Glomerular visceral epithelial cell (primary cell): ENCODE measurements around the gene LRRC7.
"Not testable (repeated sequence)": the region's sequence is repeated elsewhere in the genome, so short reads cannot be mapped to it uniquely, and the experiment has no call there.

Source experiments
- DNase-seq: peaks from one replicate; pipeline ENCODE4 v3.0.0-alpha.2; 2016; ENCODE audit errors: extremely low spot score

LRRC7 gene

DNA sequence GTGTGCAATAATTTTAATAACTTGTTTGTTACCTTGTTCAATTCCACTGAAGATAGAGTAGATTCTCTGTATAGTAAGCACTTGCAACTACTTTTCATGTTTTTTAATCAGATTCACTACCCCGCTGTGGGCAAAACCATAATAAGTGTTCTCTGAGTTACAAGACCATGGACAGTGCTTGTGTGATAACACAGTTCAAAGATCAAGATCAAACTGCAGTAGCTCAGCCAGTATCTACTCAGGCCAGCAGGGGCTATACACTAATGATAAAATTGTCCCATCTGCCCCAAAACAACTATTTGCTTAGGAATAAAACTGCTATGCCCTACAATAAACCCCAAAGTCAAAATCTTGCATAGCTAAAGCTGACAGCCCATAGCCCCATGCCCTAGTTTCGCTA lies 129.6 kb downstream of the LRRC7 start:
- no peak for DNase-seq

DNA sequence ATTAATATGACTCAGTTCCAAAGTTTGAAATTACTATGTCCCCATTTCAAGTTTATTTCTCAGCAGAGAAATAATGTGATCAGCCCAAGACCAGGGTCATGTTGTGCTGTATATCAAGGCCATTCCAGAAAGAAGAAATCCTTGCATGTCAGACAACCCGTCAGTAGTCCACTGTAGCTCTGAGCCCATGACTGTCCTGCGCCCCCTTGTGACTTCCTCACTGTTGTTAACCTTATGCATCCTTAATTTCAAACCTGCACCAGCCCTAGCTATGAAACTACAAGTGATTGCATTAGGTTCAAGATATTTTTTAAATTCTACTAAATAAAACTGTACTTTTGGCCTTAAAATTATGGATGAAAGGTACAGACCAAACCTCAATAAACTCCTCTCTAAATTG lies 133.0 kb downstream of the LRRC7 start:
- DNase-seq = peak; percentile 11

DNA sequence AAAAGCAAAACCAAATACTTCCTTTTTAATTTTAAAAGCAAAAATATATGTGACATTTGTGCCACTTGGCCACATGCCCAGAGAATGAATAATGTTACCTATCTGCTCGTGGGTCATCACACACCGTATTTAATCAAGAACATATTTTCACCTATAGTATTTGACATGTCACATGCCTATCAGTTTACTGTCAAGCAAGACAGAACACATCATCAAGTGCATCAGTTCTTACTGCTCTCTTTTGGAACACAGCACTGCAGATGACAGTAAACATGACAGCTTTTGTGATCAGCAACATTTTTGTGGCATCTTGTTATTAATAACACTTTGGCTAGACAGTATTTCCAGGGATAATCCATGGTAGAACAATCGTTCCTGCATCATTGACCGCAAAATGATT lies 134.4 kb downstream of the LRRC7 start:
- DNase-seq = no peak

DNA sequence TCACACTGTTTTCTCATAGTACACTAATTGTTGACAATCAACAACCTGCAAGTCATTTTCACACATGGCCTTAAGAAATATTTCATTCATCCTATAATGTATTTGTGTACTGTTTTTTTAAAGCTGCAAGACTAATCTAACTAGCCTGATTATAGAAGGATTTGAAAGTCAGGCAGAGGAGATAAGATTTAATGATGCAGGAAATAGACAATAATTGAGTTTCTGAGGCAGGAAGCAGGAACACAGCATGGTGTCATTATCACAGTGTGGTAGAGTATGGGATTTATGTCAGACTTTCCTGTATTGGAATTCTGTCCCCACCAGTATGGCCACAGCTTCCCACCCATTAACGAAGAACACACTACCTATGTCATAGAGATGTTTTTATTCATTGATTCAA lies 138.8 kb downstream of the LRRC7 start:
- DNase-seq = no peak

- DNase-seq = no peak
Observed at GRCh38 chr1:69707103-69707502, 139.4 kb downstream of the LRRC7 start.

- DNase-seq = no peak
Observed at GRCh38 chr1:69710484-69711189, 142.9 kb downstream of the LRRC7 start.

- no peak for DNase-seq
Observed at GRCh38 chr1:69711190-69711930, 143.6 kb downstream of the LRRC7 start.

DNA sequence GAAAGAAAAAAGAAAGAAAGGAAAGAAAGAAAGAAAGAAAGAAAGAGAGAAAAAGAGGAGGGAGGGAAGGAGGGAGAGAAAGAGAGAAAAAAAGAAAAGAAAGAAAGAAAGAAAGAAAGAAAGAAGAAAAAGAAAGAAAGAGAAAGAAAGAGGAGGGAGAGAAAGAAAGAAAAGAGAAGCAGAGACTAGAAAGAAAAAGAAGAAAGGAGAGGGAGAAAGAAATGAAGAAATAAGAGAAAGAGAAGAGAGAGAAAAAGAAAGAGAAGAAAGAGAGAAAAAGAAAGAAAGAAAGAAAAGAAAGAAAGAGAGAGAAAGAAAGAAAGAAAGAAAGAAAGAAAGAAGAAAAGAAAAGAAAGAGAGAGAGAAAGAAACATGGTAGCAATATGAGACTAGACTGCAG lies 150.1 kb downstream of the LRRC7 start:
- not testable (repeated sequence) for DNase-seq

DNA sequence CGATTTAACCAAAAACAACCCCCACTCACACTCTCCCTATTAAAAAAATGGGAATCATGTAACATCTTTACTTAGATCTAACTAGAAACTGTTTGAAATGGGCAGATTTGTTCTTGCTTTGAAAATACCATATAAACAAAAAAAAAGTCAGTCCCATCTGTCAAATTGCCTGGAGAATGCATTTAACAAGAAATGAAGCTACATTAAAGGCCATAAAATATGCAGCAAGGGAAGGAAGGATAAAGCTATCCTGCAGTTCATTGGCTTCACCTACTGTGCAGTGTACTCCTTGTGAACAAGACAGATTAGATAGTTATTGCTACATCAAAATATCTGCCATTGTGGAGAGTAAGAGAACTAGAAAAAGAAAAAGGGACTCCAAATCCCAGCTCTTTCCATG lies 160.5 kb downstream of the LRRC7 start:
- DNase-seq = no peak

DNA sequence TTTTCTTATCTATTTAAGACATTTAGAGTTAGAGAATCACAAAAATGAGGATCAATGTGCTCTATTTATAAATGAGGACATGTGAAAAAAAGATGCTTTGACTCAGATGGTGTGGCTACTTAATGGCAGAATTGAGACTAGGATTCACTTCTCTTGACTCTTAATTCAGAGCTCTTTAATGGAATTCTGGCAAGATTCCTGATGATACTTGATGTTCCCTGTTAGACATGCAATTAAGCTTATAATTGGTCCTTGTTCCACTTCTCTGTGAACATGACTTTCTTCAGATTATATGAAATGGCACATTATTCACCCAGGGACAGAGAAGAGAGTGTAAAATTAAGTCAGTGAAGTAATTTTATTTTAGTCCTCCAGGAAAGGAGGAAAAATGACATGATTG lies 165.3 kb downstream of the LRRC7 start:
- no peak for DNase-seq

GRCh38 chr1:69737527-69738185 lies 169.9 kb downstream of the LRRC7 start:
- peak; percentile 63 for DNase-seq

GRCh38 chr1:69738458-69739250 lies 170.9 kb downstream of the LRRC7 start:
- DNase-seq = no peak

DNA sequence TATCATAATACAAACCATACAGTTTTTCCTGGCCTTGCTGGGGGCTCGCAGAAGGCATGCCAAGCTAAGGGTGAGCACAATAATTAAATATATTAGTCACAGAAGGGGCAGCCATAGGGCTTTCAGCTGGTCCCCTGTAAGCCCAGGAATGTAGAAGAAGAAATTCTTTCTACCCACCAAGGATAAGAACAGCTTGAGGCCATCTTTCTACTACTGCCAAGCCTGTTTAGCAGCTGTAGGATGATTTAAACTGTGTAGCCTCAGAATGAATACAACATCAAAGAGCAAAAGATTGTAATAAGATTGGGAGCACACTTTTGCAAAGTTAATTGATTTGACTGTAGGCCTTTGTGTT lies 171.5 kb downstream of the LRRC7 start:
- no peak for DNase-seq

DNA sequence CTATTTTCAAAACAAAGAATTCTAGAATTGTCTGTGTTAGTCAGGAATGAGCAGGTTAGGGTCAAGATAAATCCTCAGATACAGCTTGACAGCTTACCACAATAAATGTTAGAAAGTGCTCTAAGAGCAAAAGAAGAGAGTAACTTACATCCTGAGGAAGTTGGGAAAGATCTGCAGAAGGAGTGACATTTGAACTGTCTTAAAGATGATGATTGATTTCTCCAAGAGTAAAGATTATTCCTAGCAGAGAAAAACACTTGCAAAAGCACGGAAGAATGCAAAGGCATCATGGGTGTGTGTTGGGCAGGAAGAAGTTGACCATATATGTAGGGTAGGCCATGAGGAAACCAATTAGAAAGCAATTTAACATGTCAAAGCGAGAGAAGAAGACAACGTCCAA lies 175.4 kb downstream of the LRRC7 start:
- DNase-seq = no peak

GRCh38 chr1:69744381-69744780 lies 176.7 kb downstream of the LRRC7 start:
- no peak for DNase-seq

GRCh38 chr1:69747207-69747606 lies 179.5 kb downstream of the LRRC7 start:
- DNase-seq = no peak

- no peak for DNase-seq
Observed at GRCh38 chr1:69750638-69751037, 182.9 kb downstream of the LRRC7 start.

- no peak for DNase-seq
Observed at GRCh38 chr1:69752831-69753230, 185.1 kb downstream of the LRRC7 start.

DNA sequence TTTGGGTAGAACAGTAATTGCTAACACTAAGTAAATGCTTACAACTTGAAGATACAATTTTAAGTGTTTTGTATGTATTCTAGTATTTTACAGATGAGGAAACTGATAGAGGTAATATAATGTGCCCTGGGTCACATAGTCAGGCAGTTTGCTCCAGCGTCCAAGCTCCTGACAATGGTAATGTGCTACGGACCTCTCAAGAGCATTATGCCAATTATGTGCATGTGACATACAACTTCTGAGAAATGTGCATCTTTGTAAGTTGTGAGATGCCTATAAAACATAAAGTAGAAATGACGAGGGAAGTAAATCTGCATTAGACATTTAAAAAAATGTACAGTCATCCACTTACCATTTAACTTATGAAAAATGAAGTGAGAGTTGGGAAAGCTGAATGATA lies 186.8 kb downstream of the LRRC7 start:
- no peak for DNase-seq

DNA sequence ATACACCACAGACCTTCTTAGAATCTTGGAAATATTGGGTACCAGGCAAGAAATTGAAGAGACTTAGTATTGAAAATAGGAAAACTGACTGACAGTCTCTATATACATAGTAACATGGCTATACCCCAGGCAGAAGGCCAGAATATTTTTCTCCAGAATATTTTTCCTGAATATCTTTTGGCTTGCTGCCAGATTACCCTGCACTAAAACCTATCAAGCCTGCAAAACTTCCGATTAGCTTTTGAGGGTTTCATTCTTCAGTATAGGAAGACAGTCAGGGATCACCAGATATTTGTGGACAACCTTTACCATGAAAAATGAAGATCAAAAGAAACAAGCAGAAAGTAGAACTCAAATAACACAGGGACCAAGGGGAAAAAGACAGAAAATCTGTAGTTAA lies 187.9 kb downstream of the LRRC7 start:
- DNase-seq = no peak

- no peak for DNase-seq
Observed at GRCh38 chr1:69765951-69766350, 198.2 kb downstream of the LRRC7 start.

DNA sequence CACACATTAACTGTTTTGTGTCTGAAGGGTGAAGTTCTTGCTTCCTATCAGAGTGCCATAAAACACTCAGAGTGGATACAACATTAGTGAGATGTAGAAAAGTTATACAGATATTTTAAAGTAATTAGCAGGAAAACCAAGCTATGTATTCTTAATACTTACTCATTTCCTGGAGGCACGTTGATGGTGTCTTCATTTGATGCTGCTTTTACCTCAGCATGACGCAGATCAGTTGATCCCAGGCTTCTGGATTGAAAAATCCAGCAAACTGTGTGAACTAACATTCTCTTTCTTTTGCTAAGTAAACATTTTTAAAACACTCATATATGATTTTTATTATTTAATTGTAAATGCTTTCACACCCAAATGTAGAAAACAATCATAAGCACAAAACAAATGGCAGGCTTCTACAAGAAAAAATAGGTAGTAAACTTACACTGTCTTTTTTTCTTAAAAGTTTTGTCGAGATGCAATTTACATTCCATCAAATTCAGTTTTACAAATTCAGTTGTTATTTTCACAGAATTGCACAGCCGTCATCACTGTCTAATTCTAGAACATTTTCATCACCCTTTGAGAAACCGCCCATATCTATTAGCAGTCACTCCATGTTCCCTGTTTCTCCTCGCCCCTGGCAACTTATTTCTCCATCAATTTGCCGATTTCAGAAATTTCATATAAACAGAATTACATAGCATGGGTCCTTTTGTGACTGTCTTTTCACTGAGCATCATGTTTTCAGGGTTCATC lies 198.9 kb downstream of the LRRC7 start:
- no peak for DNase-seq
